ENCODE results near the gene GGCT. TPM values are rescaled to one million over a fixed set of nuclear protein-coding genes. Genes with fewer than 3 reads are reported as not detected.
A peak's percentile ranks its signal among the peaks of the same experiment; 100 is the strongest.

Gene GGCT
- polyA plus RNA-seq, 2 of the 4 experiments (the other 2 are of a cell fraction), result 69.7 to 79.6 TPM

DNA sequence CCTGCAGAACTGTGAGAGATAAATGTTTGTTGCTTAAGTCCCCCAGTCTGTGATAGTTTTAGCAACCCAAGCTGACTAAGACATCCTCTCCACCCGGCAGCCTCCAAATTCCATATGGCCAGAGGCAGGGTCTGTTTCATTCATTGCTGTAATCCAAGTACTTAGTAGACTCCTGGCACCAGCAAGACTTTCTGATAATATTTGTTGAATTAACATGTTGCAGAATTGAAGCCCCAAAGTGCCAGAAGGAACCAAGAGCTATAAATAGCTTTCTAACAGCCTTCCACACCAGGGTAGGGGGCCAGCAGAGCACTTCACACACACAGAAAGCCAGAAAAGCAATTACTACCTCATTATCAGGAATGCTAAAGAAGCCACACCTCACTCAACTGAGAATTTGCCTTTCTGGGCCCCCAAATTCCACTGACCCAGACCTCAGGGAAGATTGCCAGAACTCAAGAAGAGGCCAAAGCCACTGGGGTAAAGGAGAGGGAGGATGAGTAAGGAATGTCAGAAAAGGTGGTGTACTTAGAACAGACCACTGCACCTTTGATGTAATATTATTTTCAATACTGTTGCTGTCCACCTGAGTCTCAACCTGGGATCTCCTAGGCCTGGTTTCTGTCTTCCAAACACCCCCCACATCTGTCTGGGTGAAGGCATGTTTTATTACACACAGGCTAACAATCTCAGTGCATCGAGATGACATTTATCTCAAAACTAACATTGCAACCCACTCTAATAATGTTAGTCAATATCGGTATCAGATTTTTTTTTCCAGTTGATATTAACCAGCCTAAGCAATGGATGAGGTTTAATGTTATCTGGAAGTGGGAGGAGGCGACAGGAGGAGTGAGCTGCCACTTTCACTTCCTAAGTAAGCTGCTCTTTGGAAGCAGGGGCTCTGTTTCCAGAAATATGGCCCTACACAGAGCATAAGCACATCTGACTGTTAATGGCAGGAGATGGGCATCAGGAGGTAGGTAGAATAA lies 31.5 kb downstream of the GGCT start:
- POLR2A ChIA-PET, result no interaction called here
- FAIRE-seq (no peak), ATAC-seq (no peak), DNase-seq (ENCODE audit: low read depth in 1 of 2, low spot score in 1 of 2) (no peak)
- CTCF ChIA-PET, result no interaction called here
- Histone ChIP-seq H3K4me3 (no peak overlapping the region), H3K9me3 (no peaks in the 10 kb centered on the region), H3K4me1 (peaks cover 64% of the 10 kb centered on the region), H3K27ac (peak overlapping the region in 1 of 2 experiments; percentile 87; a peak in 1 of 6 replicates), H3K4me2 (no peak overlapping the region)
- WGBS (ENCODE audit: missing lambda C conversion rate), result 78% methylated on average over 4 of the region's 4 CpGs
- TF ChIP-seq EHMT2 (IDR thresholded peaks at IDR 0.05; ENCODE audit: low read depth), result no peak
- no peak for TF ChIP-seq SMC3 (IDR thresholded peaks at IDR 0.05)
- no peak for TF ChIP-seq CEBPB (IDR thresholded peaks at IDR 0.05)
- no peak for TF ChIP-seq BHLHE40 (IDR thresholded peaks at IDR 0.05; ENCODE audit: low read depth, low read length)
- TF ChIP-seq JUN (IDR thresholded peaks at IDR 0.05), result no peak
- TF ChIP-seq, protein P1, sequence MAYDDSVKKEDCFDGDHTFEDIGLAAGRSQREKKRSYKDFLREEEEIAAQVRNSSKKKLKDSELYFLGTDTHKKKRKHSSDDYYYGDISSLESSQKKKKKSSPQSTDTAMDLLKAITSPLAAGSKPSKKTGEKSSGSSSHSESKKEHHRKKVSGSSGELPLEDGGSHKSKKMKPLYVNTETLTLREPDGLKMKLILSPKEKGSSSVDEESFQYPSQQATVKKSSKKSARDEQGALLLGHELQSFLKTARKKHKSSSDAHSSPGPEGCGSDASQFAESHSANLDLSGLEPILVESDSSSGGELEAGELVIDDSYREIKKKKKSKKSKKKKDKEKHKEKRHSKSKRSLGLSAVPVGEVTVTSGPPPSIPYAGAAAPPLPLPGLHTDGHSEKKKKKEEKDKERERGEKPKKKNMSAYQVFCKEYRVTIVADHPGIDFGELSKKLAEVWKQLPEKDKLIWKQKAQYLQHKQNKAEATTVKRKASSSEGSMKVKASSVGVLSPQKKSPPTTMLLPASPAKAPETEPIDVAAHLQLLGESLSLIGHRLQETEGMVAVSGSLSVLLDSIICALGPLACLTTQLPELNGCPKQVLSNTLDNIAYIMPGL (CRISPR knock-in tag; IDR thresholded peaks at IDR 0.05; ENCODE audit: borderline replicate concordance), result no peak
- TF ChIP-seq POLR2A (IDR thresholded peaks at IDR 0.05; ENCODE audit: low read length), result no peak
- TF ChIP-seq, protein P2, sequence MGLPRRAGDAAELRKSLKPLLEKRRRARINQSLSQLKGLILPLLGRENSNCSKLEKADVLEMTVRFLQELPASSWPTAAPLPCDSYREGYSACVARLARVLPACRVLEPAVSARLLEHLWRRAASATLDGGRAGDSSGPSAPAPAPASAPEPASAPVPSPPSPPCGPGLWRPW (IDR thresholded peaks at IDR 0.05), result no peak
- TF ChIP-seq KDM5A (IDR thresholded peaks at IDR 0.05), result no peak
- no peak for TF ChIP-seq SREBF2 (IDR thresholded peaks at IDR 0.05)
- no peak for TF ChIP-seq RARB (CRISPR knock-in tag; IDR thresholded peaks at IDR 0.05)
- TF ChIP-seq NFE2L2 (conservative IDR thresholded peaks at IDR 0.05; ENCODE audit: low read length), result no peak
- no peak for TF ChIP-seq FOXS1 (CRISPR knock-in tag; IDR thresholded peaks at IDR 0.05)
- TF ChIP-seq HDAC2 (IDR thresholded peaks at IDR 0.05), result no peak
- no peak for TF ChIP-seq ESRRA (IDR thresholded peaks at IDR 0.05; ENCODE audit: borderline replicate concordance, low read length)
- no peak for TF ChIP-seq FOSL2 (IDR thresholded peaks at IDR 0.05)
- TF ChIP-seq FOSL2 (CRISPR knock-in tag; IDR thresholded peaks at IDR 0.05), result no peak
- TF ChIP-seq RAD21 (conservative IDR thresholded peaks at IDR 0.05 in 1 of 2, IDR thresholded peaks at IDR 0.05 in 1 of 2), result no peak

DNA sequence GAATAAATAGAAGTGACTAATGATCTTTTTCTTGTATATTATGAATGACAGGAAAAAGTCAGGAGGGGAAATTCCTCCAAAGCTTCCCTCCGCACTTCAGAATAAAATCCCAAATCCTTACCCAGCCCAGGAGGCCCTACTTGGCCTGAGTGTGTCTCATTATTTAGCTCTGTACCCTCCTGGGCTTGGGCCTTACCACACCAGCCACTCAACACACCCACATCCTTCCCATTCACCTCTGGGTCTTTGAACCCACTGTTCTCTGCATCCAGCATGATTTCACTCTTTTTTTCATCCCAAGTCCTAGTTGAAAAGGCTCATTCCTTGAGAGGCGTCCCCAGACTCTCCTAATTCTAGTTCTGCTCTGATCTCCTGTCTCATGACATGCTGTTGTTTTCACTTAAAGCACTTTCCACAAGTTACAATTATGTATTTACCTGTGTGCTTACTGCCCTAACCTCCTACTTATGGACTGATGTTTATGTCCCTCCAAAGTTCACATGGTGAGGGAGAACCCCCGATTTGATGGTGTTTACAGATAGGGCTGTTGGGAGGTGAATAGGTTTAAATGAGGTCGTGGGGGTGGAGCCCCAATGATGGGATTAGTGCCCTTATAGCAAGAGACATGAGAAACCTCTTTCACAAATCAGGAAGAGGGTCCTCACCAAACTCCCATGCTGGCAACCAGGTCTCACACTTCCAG lies 32.4 kb downstream of the GGCT start:
- H3K4me1 ChIP-seq, result peaks cover 59% of the 10 kb centered on the region
- peak overlapping the region; percentile 60 to 87; a peak in 3 of 6 replicates for H3K27ac ChIP-seq
- no peak overlapping the region for H3K4me2 ChIP-seq
- H3K9me3 ChIP-seq, result no peaks in the 10 kb centered on the region
- no peak for DNase-seq (ENCODE audit: low read depth in 1 of 2, low spot score in 1 of 2)
- no peak for FAIRE-seq
- ChIA-PET POLR2A (no interaction called here), CTCF (interaction anchor here (1.2 kb wide), 1 partner anchor 76 kb away, joined by 3 read pairs; no protein-coding TSS in a partner anchor)
- no peak for TF ChIP-seq TP53 (CRISPR knock-in tag; IDR thresholded peaks at IDR 0.05)
- no peak overlapping the region for H3K4me3 ChIP-seq
- ATAC-seq, result no peak
- 76% methylated on average over 4 of the region's 4 CpGs for WGBS (ENCODE audit: missing lambda C conversion rate)

DNA sequence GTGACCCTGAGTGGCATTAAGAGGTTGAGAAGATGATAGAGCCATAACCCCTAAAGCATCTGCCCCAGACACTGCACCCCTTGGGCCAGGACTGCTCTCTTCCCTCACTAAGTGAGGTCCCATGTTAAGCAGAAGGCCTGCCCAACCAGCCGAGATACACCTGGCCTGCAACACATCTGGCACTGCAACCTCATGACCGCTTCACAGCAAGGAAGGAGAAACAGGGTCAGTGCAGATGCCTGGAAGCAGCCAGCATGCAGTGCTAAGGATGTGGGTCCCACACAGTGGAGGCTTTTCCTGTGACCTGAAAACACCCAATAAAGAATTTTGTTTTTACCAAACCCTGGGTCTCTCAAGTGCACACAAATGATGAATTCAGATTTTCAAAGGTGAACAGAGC lies 33.4 kb downstream of the GGCT start:
- POLR2A ChIA-PET, result no interaction called here
- H3K27ac ChIP-seq, result peak overlapping the region; percentile 60 to 87; a peak in 5 of 6 replicates

More for the DNA sequence above, 33.4 kb downstream of the GGCT start:
- no peak for TF ChIP-seq BHLHE40 (IDR thresholded peaks at IDR 0.05; ENCODE audit: low read depth, low read length)
- TF ChIP-seq HOXB5 (CRISPR knock-in tag; IDR thresholded peaks at IDR 0.05), result no peak
- TF ChIP-seq, protein P1 (CRISPR knock-in tag; IDR thresholded peaks at IDR 0.05; ENCODE audit: borderline replicate concordance), result no peak
- no peak for TF ChIP-seq EHF (CRISPR knock-in tag; IDR thresholded peaks at IDR 0.05)
- no peak for TF ChIP-seq FOSB (CRISPR knock-in tag; IDR thresholded peaks at IDR 0.05)
- TF ChIP-seq SREBF2 (IDR thresholded peaks at IDR 0.05), result no peak
- no peak for TF ChIP-seq ZNF302 (CRISPR knock-in tag; IDR thresholded peaks at IDR 0.05)
- TF ChIP-seq FOSL2 (IDR thresholded peaks at IDR 0.05), result no peak
- TF ChIP-seq FOSL2 (CRISPR knock-in tag; IDR thresholded peaks at IDR 0.05), result no peak
- no peak for TF ChIP-seq EP300 (IDR thresholded peaks at IDR 0.05)
- no peak for TF ChIP-seq RARB (CRISPR knock-in tag; IDR thresholded peaks at IDR 0.05)
- no peak for TF ChIP-seq PHF8 (IDR thresholded peaks at IDR 0.05; ENCODE audit: borderline replicate concordance, low read depth)
- TF ChIP-seq, protein P3, sequence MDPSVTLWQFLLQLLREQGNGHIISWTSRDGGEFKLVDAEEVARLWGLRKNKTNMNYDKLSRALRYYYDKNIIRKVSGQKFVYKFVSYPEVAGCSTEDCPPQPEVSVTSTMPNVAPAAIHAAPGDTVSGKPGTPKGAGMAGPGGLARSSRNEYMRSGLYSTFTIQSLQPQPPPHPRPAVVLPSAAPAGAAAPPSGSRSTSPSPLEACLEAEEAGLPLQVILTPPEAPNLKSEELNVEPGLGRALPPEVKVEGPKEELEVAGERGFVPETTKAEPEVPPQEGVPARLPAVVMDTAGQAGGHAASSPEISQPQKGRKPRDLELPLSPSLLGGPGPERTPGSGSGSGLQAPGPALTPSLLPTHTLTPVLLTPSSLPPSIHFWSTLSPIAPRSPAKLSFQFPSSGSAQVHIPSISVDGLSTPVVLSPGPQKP (IDR thresholded peaks at IDR 0.05; ENCODE audit: low read depth, low read length), result no peak
- no peak overlapping the region for H3K4me3 ChIP-seq
- DNase-seq (ENCODE audit: low read depth in 1 of 2, low spot score in 1 of 2) (no peak), FAIRE-seq (no peak), ATAC-seq (peak in 1 of 2 experiments; percentile 3; a peak in 2 of 6 replicates)
- whole genome bisulfite sequencing (ENCODE audit: missing lambda C conversion rate), result 76% methylated on average over 2 of the region's 2 CpGs
- H3K4me1 ChIP-seq, result peaks cover 62% of the 10 kb centered on the region
- no peaks in the 10 kb centered on the region for H3K9me3 ChIP-seq
- CTCF ChIA-PET, result interaction anchor here (1.0 to 1.2 kb wide), 3 partner anchors 11 to 75 kb away, joined by 3 to 4 read pairs (median 3); no protein-coding TSS in a partner anchor
- peak overlapping the region; percentile 50; the same call in 2 of the 3 replicates for H3K4me2 ChIP-seq

Data from A549 (cell line).